Measurements from ENCODE around the gene ACTR3. TPM values are rescaled to one million over a fixed set of nuclear protein-coding genes. Genes with fewer than 3 reads are reported as not detected.

Gene ACTR3
- total RNA-seq, 1 donor, result 236 TPM

GRCh38 chr2:113886479-113887008, 3.3 kb upstream of the ACTR3 start:
- TF ChIP-seq CTCF (IDR thresholded peaks at IDR 0.05; ENCODE audit: insufficient read depth, low read length), result no peak
- no peak overlapping the region for H3K4me3 ChIP-seq (ENCODE audit: low read depth, low read length)

DNA sequence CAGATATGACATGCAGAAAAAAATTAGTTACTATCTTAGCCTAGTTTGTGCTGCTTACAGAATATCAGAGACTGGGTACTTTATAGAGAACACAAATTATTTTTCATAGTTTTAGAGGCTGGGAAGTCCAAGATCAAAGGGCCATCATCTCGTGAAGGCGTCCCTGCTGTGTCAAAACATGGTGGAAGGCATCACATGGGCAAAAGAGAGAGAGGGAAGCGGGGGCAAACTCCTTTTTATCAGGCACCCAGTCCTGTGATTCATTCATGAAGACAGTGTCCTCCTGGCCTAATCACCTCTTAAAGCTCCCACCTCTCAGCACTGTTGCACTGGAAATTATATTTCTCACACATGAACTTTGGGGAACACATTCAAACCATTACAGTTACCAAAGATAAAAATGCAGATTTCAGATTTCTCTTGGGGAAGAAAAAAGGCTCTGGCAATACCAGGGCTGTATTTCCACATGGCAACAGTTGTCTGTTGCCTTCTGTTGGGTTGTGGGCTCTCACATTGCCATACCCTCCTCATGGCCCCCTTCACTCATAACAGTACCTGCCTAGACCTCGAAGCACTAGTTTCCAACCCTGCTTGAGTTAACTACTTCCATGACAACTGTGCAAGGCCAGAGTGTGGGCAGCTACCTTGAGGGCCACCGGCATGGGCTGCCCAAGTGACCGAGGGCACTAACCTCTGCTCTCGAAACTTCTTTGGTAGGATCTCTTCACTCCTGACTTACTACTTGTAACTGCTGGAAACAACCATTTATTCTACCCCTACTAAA, 2.7 kb upstream of the ACTR3 start:
- no peak for TF ChIP-seq CTCF (IDR thresholded peaks at IDR 0.05; ENCODE audit: insufficient read depth, low read length)
- H3K4me3 ChIP-seq (ENCODE audit: low read depth, low read length), result no peak overlapping the region
- DNase-seq (ENCODE audit: low read depth), result no peak

More at GRCh38 chr2:113886479-113887008, 3.3 kb upstream of the ACTR3 start:
- peak; percentile 61 for DNase-seq (ENCODE audit: low read depth)

DNA sequence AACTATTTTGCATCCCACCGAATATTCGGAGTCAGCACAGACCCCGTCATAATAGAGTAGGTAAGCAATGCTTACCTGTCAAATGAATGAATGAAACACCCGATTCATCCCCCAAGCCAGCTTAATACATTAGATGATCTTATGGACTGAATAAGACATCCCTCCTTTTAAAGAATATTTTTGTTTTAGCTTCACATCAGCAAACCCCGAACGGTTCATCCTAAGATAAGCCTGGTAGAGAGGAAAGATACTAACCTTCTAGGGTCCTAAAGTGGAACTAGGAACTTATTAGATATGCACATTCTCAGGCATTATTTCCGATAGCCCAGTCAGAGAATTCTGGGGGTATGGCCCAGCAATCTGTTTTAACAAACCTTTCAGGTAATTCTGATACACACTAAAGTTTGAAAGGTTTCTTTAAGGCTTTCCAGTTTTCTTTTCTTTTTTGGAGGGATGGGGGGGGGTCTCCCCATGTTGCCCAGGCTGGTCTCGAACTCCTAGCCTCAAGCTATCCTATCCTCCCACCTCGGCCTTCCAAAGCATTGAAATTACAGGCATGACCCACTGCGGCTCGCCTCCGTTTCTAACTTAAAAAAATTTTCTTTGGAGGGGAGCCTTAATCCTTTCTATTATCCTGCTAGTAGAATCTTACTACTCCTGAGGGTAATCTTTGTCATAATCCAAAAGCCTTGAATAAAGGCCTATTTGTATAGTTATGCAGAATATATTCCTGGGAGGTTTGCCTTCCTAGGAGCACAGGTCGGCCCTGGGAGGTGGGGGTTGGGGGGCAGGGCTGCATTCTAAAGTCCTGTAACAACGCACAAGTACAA, 1.0 kb upstream of the ACTR3 start:
- DNase-seq (ENCODE audit: low read depth), result no peak
- TF ChIP-seq CTCF (IDR thresholded peaks at IDR 0.05; ENCODE audit: insufficient read depth, low read length), result no peak
- peak overlapping the region; percentile 74 for H3K4me3 ChIP-seq (ENCODE audit: low read depth, low read length)

DNA sequence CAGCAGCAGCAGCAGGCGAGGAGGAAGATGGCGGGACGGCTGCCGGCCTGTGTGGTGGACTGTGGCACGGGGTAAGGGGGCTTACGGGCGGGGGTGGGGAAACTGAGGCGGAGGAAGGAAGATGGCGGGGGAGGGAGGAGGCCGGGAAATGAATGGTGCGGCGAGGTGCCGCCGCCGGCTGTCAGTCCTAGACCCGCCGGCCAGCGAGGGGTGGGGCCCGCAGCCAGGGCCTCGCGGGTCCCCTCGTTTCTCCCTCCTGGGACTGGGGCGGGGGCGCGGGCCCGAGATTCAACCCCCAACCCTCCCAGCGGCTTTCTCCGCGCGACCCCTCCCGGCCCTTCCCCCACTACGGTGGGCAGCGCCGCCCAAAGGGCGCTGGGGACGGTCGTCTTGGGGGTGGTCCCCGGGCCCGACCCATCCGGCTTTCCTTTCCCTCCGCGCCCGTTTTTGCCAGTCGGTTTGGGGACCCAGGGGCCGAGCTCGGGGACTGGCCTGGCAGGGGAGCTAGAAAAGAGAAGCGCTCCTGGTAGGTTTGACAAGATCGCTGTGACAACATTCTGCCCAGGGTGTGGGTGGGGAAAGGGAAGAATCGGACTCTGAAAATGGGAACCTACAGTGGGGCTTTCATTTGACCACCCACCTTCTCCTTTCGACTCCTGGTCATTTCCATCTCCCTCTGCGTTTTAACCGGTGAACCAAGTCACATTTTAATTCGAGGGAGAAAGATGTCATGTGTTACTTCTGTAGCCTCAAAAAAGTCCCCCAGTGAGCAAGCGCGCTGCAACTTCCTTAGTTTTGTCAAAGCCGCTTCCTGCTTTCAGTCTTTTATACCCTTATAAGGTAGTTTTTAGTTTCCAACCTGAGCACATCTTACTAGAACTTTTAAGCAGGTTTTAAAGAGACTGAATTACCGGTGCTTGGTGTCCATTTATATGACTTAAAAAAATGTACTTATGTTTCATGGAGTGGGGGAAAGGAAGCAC, 655 bp downstream of the ACTR3 start:
- TF ChIP-seq CTCF (IDR thresholded peaks at IDR 0.05; ENCODE audit: insufficient read depth, low read length), result no peak
- DNase-seq (ENCODE audit: low read depth), result peak; percentile 82
- peak overlapping the region; percentile 87 for H3K4me3 ChIP-seq (ENCODE audit: low read depth, low read length)

DNA sequence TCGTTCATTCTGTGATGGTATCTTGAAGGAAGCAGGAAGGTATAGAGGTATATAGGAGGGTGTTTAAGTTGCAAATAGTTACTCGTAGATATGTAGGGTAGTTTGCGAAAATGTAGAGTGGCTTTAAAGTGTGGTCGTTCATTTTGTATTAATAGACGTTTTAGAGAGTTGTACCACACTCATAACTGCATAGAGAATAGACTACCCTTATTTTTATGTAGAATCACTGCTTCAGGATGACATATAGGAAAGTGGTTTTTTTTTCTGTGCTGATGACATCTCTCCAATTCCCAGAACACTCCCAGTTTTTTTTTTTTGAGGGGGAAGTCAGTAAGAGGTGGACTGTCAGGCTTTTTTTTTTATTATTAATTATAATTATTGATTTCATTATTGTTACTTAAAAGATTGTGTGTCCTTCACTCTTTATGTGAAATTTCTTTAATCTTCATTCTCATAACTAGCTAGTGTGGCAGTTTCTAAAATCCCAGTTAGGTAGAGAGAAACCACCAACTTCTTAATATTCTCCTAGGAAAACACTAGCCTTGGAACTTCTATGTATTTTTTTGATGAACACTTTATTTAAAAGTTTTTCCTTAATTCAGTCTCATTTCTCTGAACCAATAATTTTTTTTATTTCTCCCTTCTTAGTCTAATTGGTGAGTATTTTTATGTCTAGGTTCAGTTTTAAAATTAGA, 1.5 kb downstream of the ACTR3 start:
- H3K4me3 ChIP-seq (ENCODE audit: low read depth, low read length), result peak overlapping the region; percentile 87
- TF ChIP-seq CTCF (IDR thresholded peaks at IDR 0.05; ENCODE audit: insufficient read depth, low read length), result no peak
- peak; percentile 28 for DNase-seq (ENCODE audit: low read depth)
